Activated CD8-positive, alpha-beta memory T cell treated with anti-CD3 and anti-CD28 coated beads, Interleukin-2, amount 10 ng/mL, durations not matched to agents 7 days and 5 days (primary cell): ENCODE data around the gene DNAH17. TPM values are rescaled to one million over a fixed set of nuclear protein-coding genes. Genes with fewer than 3 reads are reported as not detected.

ENCODE experiments used
- ATAC-seq: fragments of 150-1000 bp; cut with Tn5 transposase; one replicate; pipeline ENCODE4 v1.10.0; 2021; ENCODE audit warnings: moderate library complexity
- CTCF ChIA-PET: fragments of 350-600 bp; sonication (Branson Sonifier 250); formaldehyde crosslinking; loops from one replicate; lab custom pipeline; 2021; ENCODE audit warnings: antibody characterized with exemption; lab: Charles Lee
- DNase-seq: peaks from one replicate; pipeline ENCODE4 v3.0.0-alpha.2; 2020
- H3K27ac Mint-ChIP-seq: one replicate; pipeline ENCODE4 v1.8.0; 2021; ENCODE audit warnings: mild to moderate bottlenecking, mixed read lengths
- H3K27me3 Mint-ChIP-seq: one replicate; pipeline ENCODE4 v1.8.0; 2021; ENCODE audit warnings: mixed read lengths
- H3K36me3 Mint-ChIP-seq: one replicate; pipeline ENCODE4 v1.8.0; 2021; ENCODE audit warnings: mild to moderate bottlenecking, mixed read lengths
- H3K4me1 Mint-ChIP-seq: one replicate; pipeline ENCODE4 v1.8.0; 2021; ENCODE audit warnings: mixed read lengths
- H3K4me3 Mint-ChIP-seq: one replicate; pipeline ENCODE4 v1.8.0; 2021; ENCODE audit warnings: mild to moderate bottlenecking, moderate library complexity, mixed read lengths
- H3K9me3 Mint-ChIP-seq: one replicate; pipeline ENCODE4 v1.8.0; 2022; ENCODE audit warnings: low read depth, mixed read lengths
- total RNA-seq, 2 experiments: library from RNA; stranded (reverse); gene quantifications; one replicate each; pipeline ENCODE4 v1.2.3, GENCODE V29; 2021

Gene DNAH17
- total RNA-seq, 2 experiments from 2014 or later, result 0.26 TPM; not detected in 1

GRCh38 chr17:78434455-78435329 is 142.5 kb downstream of the DNAH17 start:
- H3K27me3 Mint-ChIP-seq, result no peaks in the 10 kb centered on the region
- H3K27ac Mint-ChIP-seq, result no peak overlapping the region
- no peaks in the 10 kb centered on the region for H3K4me1 Mint-ChIP-seq
- DNase-seq (no peak), ATAC-seq (no peak)
- no peaks in the 10 kb centered on the region for H3K36me3 Mint-ChIP-seq
- CTCF ChIA-PET, result no interaction called here
- H3K9me3 Mint-ChIP-seq, result peaks cover 2% of the 10 kb centered on the region
- no peak overlapping the region for H3K4me3 Mint-ChIP-seq

- Mint-ChIP-seq H3K36me3 (no peaks in the 10 kb centered on the region), H3K27ac (no peak overlapping the region), H3K4me1 (no peaks in the 10 kb centered on the region), H3K27me3 (no peaks in the 10 kb centered on the region), H3K4me3 (no peak overlapping the region), H3K9me3 (peaks cover 2% of the 10 kb centered on the region)
- CTCF ChIA-PET, result interaction anchor here (2.3 kb wide), 1 partner anchor 12 kb away, joined by 9 read pairs; no protein-coding TSS in a partner anchor
- ATAC-seq (no peak), DNase-seq (no peak)
These were observed 143.3 kb downstream of the DNAH17 start for GRCh38 chr17:78433780-78434335.

- H3K4me1 Mint-ChIP-seq, result no peaks in the 10 kb centered on the region
- DNase-seq, result no peak
- no peak overlapping the region for H3K27ac Mint-ChIP-seq
- no peaks in the 10 kb centered on the region for H3K27me3 Mint-ChIP-seq
- CTCF ChIA-PET, result interaction anchor here (2.3 kb wide), 1 partner anchor 11 kb away, joined by 9 read pairs; no protein-coding TSS in a partner anchor
- no peaks in the 10 kb centered on the region for H3K36me3 Mint-ChIP-seq
- H3K4me3 Mint-ChIP-seq, result no peak overlapping the region
- peaks cover 2% of the 10 kb centered on the region for H3K9me3 Mint-ChIP-seq
- no peak for ATAC-seq
These were observed 144.0 kb downstream of the DNAH17 start for GRCh38 chr17:78433013-78433727.

- no peaks in the 10 kb centered on the region for H3K36me3 Mint-ChIP-seq
- no peak overlapping the region for H3K27ac Mint-ChIP-seq
- no peak for DNase-seq
- no peaks in the 10 kb centered on the region for H3K9me3 Mint-ChIP-seq
- no peak overlapping the region for H3K4me3 Mint-ChIP-seq
- no peak for ATAC-seq
- H3K27me3 Mint-ChIP-seq, result no peaks in the 10 kb centered on the region
- H3K4me1 Mint-ChIP-seq, result no peaks in the 10 kb centered on the region
- CTCF ChIA-PET, result interaction anchor here (2.3 kb wide), 1 partner anchor 10 kb away, joined by 9 read pairs; no protein-coding TSS in a partner anchor
These were observed 144.8 kb downstream of the DNAH17 start for GRCh38 chr17:78432226-78433012.

GRCh38 chr17:78431692-78431958 is 145.6 kb downstream of the DNAH17 start:
- Mint-ChIP-seq H3K36me3 (no peaks in the 10 kb centered on the region), H3K4me1 (no peaks in the 10 kb centered on the region), H3K4me3 (no peak overlapping the region), H3K9me3 (no peaks in the 10 kb centered on the region), H3K27me3 (no peaks in the 10 kb centered on the region), H3K27ac (no peak overlapping the region)
- no peak for DNase-seq
- CTCF ChIA-PET, result interaction anchor here (0.6 to 2.3 kb wide), 2 partner anchors 10 to 123 kb away, joined by 3 to 9 read pairs; no protein-coding TSS in a partner anchor
- ATAC-seq, result no peak

GRCh38 chr17:78430892-78431691 is 146.1 kb downstream of the DNAH17 start:
- CTCF ChIA-PET, result interaction anchor here (0.6 to 2.3 kb wide), 3 partner anchors 9 to 123 kb away, joined by 3 to 9 read pairs (median 4); no protein-coding TSS in a partner anchor

GRCh38 chr17:78429618-78429995 is 147.6 kb downstream of the DNAH17 start:
- H3K27me3 Mint-ChIP-seq, result no peaks in the 10 kb centered on the region
- no peaks in the 10 kb centered on the region for H3K9me3 Mint-ChIP-seq
- CTCF ChIA-PET, result interaction anchor here (0.9 to 1.1 kb wide), 2 partner anchors 8 to 141 kb away, joined by 3 to 4 read pairs; no protein-coding TSS in a partner anchor
- no peak overlapping the region for H3K4me3 Mint-ChIP-seq
- ATAC-seq (no peak), DNase-seq (no peak)
- H3K27ac Mint-ChIP-seq, result no peak overlapping the region
- H3K36me3 Mint-ChIP-seq, result peaks cover 5% of the 10 kb centered on the region
- H3K4me1 Mint-ChIP-seq, result no peaks in the 10 kb centered on the region

More at GRCh38 chr17:78430892-78431691, 146.1 kb downstream of the DNAH17 start:
- no peaks in the 10 kb centered on the region for H3K36me3 Mint-ChIP-seq
- no peak for DNase-seq
- H3K27me3 Mint-ChIP-seq, result no peaks in the 10 kb centered on the region
- no peak overlapping the region for H3K27ac Mint-ChIP-seq
- ATAC-seq, result no peak
- no peak overlapping the region for H3K4me3 Mint-ChIP-seq
- no peaks in the 10 kb centered on the region for H3K4me1 Mint-ChIP-seq
- no peaks in the 10 kb centered on the region for H3K9me3 Mint-ChIP-seq

GRCh38 chr17:78428836-78429617 is 148.2 kb downstream of the DNAH17 start:
- Mint-ChIP-seq H3K4me1 (no peaks in the 10 kb centered on the region), H3K27me3 (no peaks in the 10 kb centered on the region), H3K4me3 (no peak overlapping the region), H3K9me3 (no peaks in the 10 kb centered on the region), H3K27ac (no peak overlapping the region), H3K36me3 (peaks cover 5% of the 10 kb centered on the region)
- CTCF ChIA-PET, result no interaction called here
- DNase-seq, result no peak
- no peak for ATAC-seq

GRCh38 chr17:78428025-78428575 is 149.1 kb downstream of the DNAH17 start:
- no peak overlapping the region for H3K27ac Mint-ChIP-seq
- H3K9me3 Mint-ChIP-seq, result no peaks in the 10 kb centered on the region
- ATAC-seq (no peak), DNase-seq (no peak)
- CTCF ChIA-PET, result interaction anchor here (12.3 kb wide), 1 partner anchor 64 kb away, joined by 191 read pairs; the partner anchor contains the start of gene SOCS3
- H3K27me3 Mint-ChIP-seq, result no peaks in the 10 kb centered on the region
- H3K36me3 Mint-ChIP-seq, result peaks cover 5% of the 10 kb centered on the region
- H3K4me3 Mint-ChIP-seq, result no peak overlapping the region
- H3K4me1 Mint-ChIP-seq, result no peaks in the 10 kb centered on the region

GRCh38 chr17:78427140-78427539 is 150.1 kb downstream of the DNAH17 start:
- Mint-ChIP-seq H3K27me3 (no peaks in the 10 kb centered on the region), H3K4me3 (no peak overlapping the region), H3K36me3 (peaks cover 8% of the 10 kb centered on the region), H3K9me3 (no peaks in the 10 kb centered on the region), H3K4me1 (peaks cover 1% of the 10 kb centered on the region), H3K27ac (no peak overlapping the region)
- DNase-seq (no peak), ATAC-seq (no peak)
- CTCF ChIA-PET, result interaction anchor here (1.4 to 12.3 kb wide), 2 partner anchors 10 to 63 kb away, joined by 5 to 191 read pairs; partner anchors contain the start of gene SOCS3

GRCh38 chr17:78426293-78426879 is 150.8 kb downstream of the DNAH17 start:
- H3K9me3 Mint-ChIP-seq, result no peaks in the 10 kb centered on the region
- no peaks in the 10 kb centered on the region for H3K27me3 Mint-ChIP-seq
- DNase-seq, result no peak
- no peak overlapping the region for H3K27ac Mint-ChIP-seq
- no peak for ATAC-seq
- H3K36me3 Mint-ChIP-seq, result peaks cover 11% of the 10 kb centered on the region
- peaks cover 9% of the 10 kb centered on the region for H3K4me1 Mint-ChIP-seq
- H3K4me3 Mint-ChIP-seq, result no peak overlapping the region
- CTCF ChIA-PET, result interaction anchor here (1.0 to 12.3 kb wide), 3 partner anchors 9 to 62 kb away, joined by 3 to 191 read pairs (median 5); partner anchors contain the start of gene SOCS3
